Breast epithelium (tissue), 3 donors: Measurements from ENCODE around the gene ZAR1L.

Experiments
- POLR2A ChIP-seq: fragments of 450-650 bp; IDR thresholded peaks from one replicate; pipeline ENCODE4 v1.6.1; 2016; ENCODE audit warnings: antibody characterized with exemption, mild to moderate bottlenecking, moderate library complexity
- POLR2AphosphoS5 ChIP-seq, 3 donors: sonication (generic); formaldehyde crosslinking; IDR thresholded peaks; one replicate each; pipeline ENCODE4 v1.6.1; 2017; ENCODE audit warnings: antibody characterized with exemption in 3 of 3
- TF ChIP-seq, protein P1 (sequence below), 3 donors: fragments of 450-650 bp; IDR thresholded peaks; one replicate each; pipeline ENCODE4 v1.5.1; 2016 to 2017; ENCODE audit warnings: antibody characterized with exemption in 3 of 3, mild to moderate bottlenecking in 3 of 3, moderate library complexity in 3 of 3

DNA sequence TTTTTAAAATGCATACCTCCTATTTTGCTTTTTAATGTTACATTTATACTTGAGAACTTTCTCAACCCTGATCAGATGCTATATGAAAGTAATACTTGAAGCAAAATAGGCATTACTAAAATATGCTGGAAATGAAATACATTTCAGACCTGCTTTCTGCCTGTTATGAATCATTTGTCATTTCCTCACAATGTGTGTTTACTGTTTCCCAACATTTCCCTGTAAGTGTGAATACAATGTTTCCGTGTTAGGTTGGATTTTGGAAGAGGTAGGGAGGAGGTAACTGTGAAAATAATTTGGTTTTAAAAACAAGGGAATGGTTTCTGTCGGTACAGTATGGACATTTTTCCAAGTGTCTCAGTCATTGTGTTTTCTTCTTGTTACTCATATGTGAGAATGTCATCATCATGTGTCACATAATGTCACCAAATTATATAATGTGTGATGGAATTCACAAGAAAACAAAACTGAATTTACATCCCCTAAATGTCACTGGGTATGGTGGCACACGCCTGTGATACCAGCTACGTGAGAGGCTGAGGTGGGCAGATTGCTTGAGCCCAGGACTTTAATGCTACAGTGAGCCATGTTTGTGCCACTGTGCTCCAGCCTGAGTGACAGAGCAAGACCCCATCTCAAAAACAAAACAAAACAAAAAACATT lies 43.0 kb downstream of the ZAR1L start:
- TF ChIP-seq POLR2AphosphoS5 (IDR thresholded peaks at IDR 0.05) (no peak), POLR2A (no peak)
- TF ChIP-seq, protein P1, sequence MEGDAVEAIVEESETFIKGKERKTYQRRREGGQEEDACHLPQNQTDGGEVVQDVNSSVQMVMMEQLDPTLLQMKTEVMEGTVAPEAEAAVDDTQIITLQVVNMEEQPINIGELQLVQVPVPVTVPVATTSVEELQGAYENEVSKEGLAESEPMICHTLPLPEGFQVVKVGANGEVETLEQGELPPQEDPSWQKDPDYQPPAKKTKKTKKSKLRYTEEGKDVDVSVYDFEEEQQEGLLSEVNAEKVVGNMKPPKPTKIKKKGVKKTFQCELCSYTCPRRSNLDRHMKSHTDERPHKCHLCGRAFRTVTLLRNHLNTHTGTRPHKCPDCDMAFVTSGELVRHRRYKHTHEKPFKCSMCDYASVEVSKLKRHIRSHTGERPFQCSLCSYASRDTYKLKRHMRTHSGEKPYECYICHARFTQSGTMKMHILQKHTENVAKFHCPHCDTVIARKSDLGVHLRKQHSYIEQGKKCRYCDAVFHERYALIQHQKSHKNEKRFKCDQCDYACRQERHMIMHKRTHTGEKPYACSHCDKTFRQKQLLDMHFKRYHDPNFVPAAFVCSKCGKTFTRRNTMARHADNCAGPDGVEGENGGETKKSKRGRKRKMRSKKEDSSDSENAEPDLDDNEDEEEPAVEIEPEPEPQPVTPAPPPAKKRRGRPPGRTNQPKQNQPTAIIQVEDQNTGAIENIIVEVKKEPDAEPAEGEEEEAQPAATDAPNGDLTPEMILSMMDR (IDR thresholded peaks at IDR 0.05): no peak
